Liver (tissue), 9 donors: ENCODE data around the gene CASTOR1. TPM values are rescaled to one million over a fixed set of nuclear protein-coding genes. Genes with fewer than 3 reads are reported as not detected.

Source experiments
- DNase-seq: peaks from one replicate; pipeline ENCODE4 v3.0.0-alpha.2; 2017; ENCODE audit warnings: low spot score
- H3K27ac ChIP-seq, 2 donors: one replicate each; pipeline ENCODE4 v1.7.0; 2013; ENCODE audit warnings: inconsistent platforms in 2 of 2, low read length in 2 of 2, control low read depth in 1 of 2, low read depth in 1 of 2, mild to moderate bottlenecking in 1 of 2
- H3K27me3 ChIP-seq, 4 donors: one replicate each; pipeline versions ENCODE4 v1.6.1 to v1.7.0; 2013; ENCODE audit warnings: low read length in 3 of 4, inconsistent platforms in 1 of 4, mild to moderate bottlenecking in 1 of 4, moderate library complexity in 1 of 4; ENCODE audit not compliant: control insufficient read depth in 4 of 4, insufficient read depth in 4 of 4
- H3K36me3 ChIP-seq, 4 donors: one replicate each; pipeline versions ENCODE4 v1.6.1 to v1.7.0; 2013; ENCODE audit warnings: low read length in 3 of 4, mild to moderate bottlenecking in 3 of 4, low read depth in 1 of 4, moderate library complexity in 1 of 4; ENCODE audit not compliant: control insufficient read depth in 4 of 4, insufficient read depth in 3 of 4
- H3K4me1 ChIP-seq, 4 donors: one replicate each; pipeline versions ENCODE4 v1.6.1 to v1.7.0; 2013; ENCODE audit warnings: low read length in 3 of 4, mild to moderate bottlenecking in 3 of 4, moderate library complexity in 1 of 4; ENCODE audit not compliant: control insufficient read depth in 4 of 4, insufficient read depth in 4 of 4
- H3K4me3 ChIP-seq, 3 donors: one replicate each; pipeline versions ENCODE4 v1.6.1 to v1.7.0; 2013; ENCODE audit warnings: low read length in 3 of 3, control low read depth in 1 of 3, low read depth in 1 of 3, mild to moderate bottlenecking in 1 of 3
- H3K9ac ChIP-seq, 2 donors: one replicate each; pipeline ENCODE4 v1.7.0; 2013; ENCODE audit warnings: low read length in 2 of 2, mild to moderate bottlenecking in 2 of 2, moderate library complexity in 2 of 2, control low read depth in 1 of 2, low read depth in 1 of 2
- H3K9me3 ChIP-seq, 4 donors: one replicate each; pipeline versions ENCODE4 v1.6.1 to v1.7.0; 2013; ENCODE audit warnings: low read length in 3 of 4; ENCODE audit not compliant: control insufficient read depth in 4 of 4
- CTCF ChIP-seq: fragments of 150-350 bp; IDR thresholded peaks from 2 replicates; pipeline ENCODE4 v1.5.1; 2017; ENCODE audit warnings: improper control_type of control experiment, low read depth, low read length; ENCODE audit not compliant: missing input control
- EGR1 ChIP-seq, 2 donors: IDR thresholded peaks; 2 replicates each; pipeline ENCODE4 v1.6.1; 2016 to 2018; ENCODE audit warnings: antibody characterized with exemption in 2 of 2, low read depth in 2 of 2
- FOXA1 ChIP-seq: IDR thresholded peaks from 2 replicates; pipeline ENCODE4 v1.6.1; 2016; ENCODE audit warnings: antibody characterized with exemption
- FOXA2 ChIP-seq: IDR thresholded peaks from 2 replicates; pipeline ENCODE4 v1.6.1; 2016; ENCODE audit warnings: antibody characterized with exemption
- GABPA ChIP-seq, 2 donors: IDR thresholded peaks in 1 of 2; conservative IDR thresholded peaks in 1 of 2; 2 replicates each; pipeline ENCODE4 v1.6.1; 2016; ENCODE audit warnings: antibody characterized with exemption in 2 of 2, mild to moderate bottlenecking in 1 of 2, moderate library complexity in 1 of 2
- HNF4A ChIP-seq, 2 donors: conservative IDR thresholded peaks; 2 replicates each; pipeline ENCODE4 v1.6.1; 2016; ENCODE audit warnings: antibody characterized with exemption in 2 of 2, mild to moderate bottlenecking in 2 of 2
- HNF4G ChIP-seq: IDR thresholded peaks from 2 replicates; pipeline ENCODE4 v1.6.1; 2016; ENCODE audit warnings: antibody characterized with exemption
- JUND ChIP-seq, 2 donors: IDR thresholded peaks; 2 replicates each; pipeline ENCODE4 v1.6.1; 2016; ENCODE audit warnings: antibody characterized with exemption in 2 of 2
- MAX ChIP-seq: IDR thresholded peaks from 2 replicates; pipeline ENCODE4 v1.6.1; 2016; ENCODE audit warnings: antibody characterized with exemption
- NR2F2 ChIP-seq: IDR thresholded peaks from 2 replicates; pipeline ENCODE4 v1.6.1; 2016; ENCODE audit warnings: antibody characterized with exemption
- RAD21 ChIP-seq, 2 donors: IDR thresholded peaks; 2 replicates each; pipeline ENCODE4 v1.6.1; 2016; ENCODE audit warnings: antibody characterized with exemption in 2 of 2, mild to moderate bottlenecking in 2 of 2
- REST ChIP-seq: IDR thresholded peaks from 2 replicates; pipeline ENCODE4 v1.6.1; 2016; ENCODE audit warnings: antibody characterized with exemption, mild to moderate bottlenecking
- RXRA ChIP-seq, 2 donors: IDR thresholded peaks; 2 replicates each; pipeline ENCODE4 v1.6.1; 2017 to 2018; ENCODE audit warnings: antibody characterized with exemption in 2 of 2, mild to moderate bottlenecking in 1 of 2
- SP1 ChIP-seq: IDR thresholded peaks from 2 replicates; pipeline ENCODE4 v1.6.1; 2018; ENCODE audit warnings: antibody characterized with exemption, mild to moderate bottlenecking
- TAF1 ChIP-seq: conservative IDR thresholded peaks from 2 replicates; pipeline ENCODE4 v1.6.1; 2016; ENCODE audit warnings: antibody characterized with exemption, mild to moderate bottlenecking
- YY1 ChIP-seq: IDR thresholded peaks from 2 replicates; pipeline ENCODE4 v1.6.1; 2016; ENCODE audit warnings: antibody characterized with exemption, mild to moderate bottlenecking
- WGBS: extraction: QIAGEN DNeasy Blood & Tissue Kit; methylation state at CpG from one replicate; pipeline ENCODE4 v1.1.7; 2013; 5-methylcytosine and 5-hydroxymethylcytosine counted together
- polyA plus RNA-seq, 2 donors: library from polyadenylated mRNA; stranded (reverse) in 1 of 2; unstranded in 1 of 2; fragments of 200-250 nt in 1 of 2; fragments of >200 nt in 1 of 2; fragmentation: Nextera tagmentation in 1 of 2; extraction: Ambion mirVana in 1 of 2; gene quantifications; one replicate each; pipeline versions ENCODE4 v1.2.1 to v1.2.3, GENCODE V29; 2013 to 2015
- total RNA-seq, 2 donors: library from RNA; depleted of rRNA; stranded (reverse); fragments of >200 nt; gene quantifications; one replicate each; pipeline ENCODE4 v1.2.3, GENCODE V29; 2014
- TF ChIP-seq, protein P1 (sequence below): IDR thresholded peaks from 2 replicates; pipeline ENCODE4 v1.6.1; 2016; ENCODE audit warnings: antibody characterized with exemption
- TF ChIP-seq, protein P2 (sequence below): IDR thresholded peaks from 2 replicates; pipeline ENCODE4 v1.6.1; 2016; ENCODE audit warnings: antibody characterized with exemption
- donor health status: healthy.
- donor health status: healthy.
- donor health status: healthy.
- donor health status: healthy.
- donor health status: healthy.

The CASTOR1 gene
- total and polyA plus RNA-seq, 4 donors, result 1.8 to 5.4 (median 2.4) TPM

- Histone ChIP-seq H3K27me3 (peaks cover 0 to 7% (median 2%) of the 10 kb centered on the region in 4 donors), H3K36me3 (no peaks in the 10 kb centered on the region), H3K4me3 (no peak overlapping the region), H3K9ac (no peak overlapping the region), H3K9me3 (no peaks in the 10 kb centered on the region), H3K27ac (no peak overlapping the region), H3K4me1 (peaks cover 3 to 23% (median 13%) of the 10 kb centered on the region in 4 donors)
- TF ChIP-seq HNF4A (conservative IDR thresholded peaks at IDR 0.05) (no peak), FOXA2 (no peak), FOXA1 (no peak), EGR1 (IDR thresholded peaks at IDR 0.05; ENCODE audit: low read depth in 2 of 2) (no peak), RXRA (IDR thresholded peaks at IDR 0.05) (no peak)
- DNase-seq, result no peak
- 78% methylated on average over 6 of the region's 6 CpGs for WGBS
Observed at GRCh38 chr22:30248484-30248883, 40.8 kb downstream of the CASTOR1 start.

GRCh38 chr22:30247974-30248373 is 41.3 kb downstream of the CASTOR1 start:
- peaks cover 0 to 7% (median 2%) of the 10 kb centered on the region in 4 donors for H3K27me3 ChIP-seq
- H3K4me1 ChIP-seq, result peaks cover 3 to 22% (median 13%) of the 10 kb centered on the region in 4 donors
- H3K36me3 ChIP-seq, result no peaks in the 10 kb centered on the region
- H3K9me3 ChIP-seq, result no peaks in the 10 kb centered on the region
- no peak overlapping the region for H3K9ac ChIP-seq
- 68% methylated on average over 12 of the region's 12 CpGs for WGBS
- DNase-seq, result no peak
- H3K27ac ChIP-seq, result no peak overlapping the region
- H3K4me3 ChIP-seq, result no peak overlapping the region
- TF ChIP-seq EGR1 (IDR thresholded peaks at IDR 0.05; ENCODE audit: low read depth in 2 of 2), result no peak
- TF ChIP-seq, protein P1, sequence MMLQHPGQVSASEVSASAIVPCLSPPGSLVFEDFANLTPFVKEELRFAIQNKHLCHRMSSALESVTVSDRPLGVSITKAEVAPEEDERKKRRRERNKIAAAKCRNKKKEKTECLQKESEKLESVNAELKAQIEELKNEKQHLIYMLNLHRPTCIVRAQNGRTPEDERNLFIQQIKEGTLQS, result no peak
- TF ChIP-seq CTCF, result no peak
- TF ChIP-seq GABPA (IDR thresholded peaks at IDR 0.05 in 1 of 2, conservative IDR thresholded peaks at IDR 0.05 in 1 of 2), result no peak
- TF ChIP-seq HNF4A (conservative IDR thresholded peaks at IDR 0.05), result no peak
- no peak for TF ChIP-seq MAX
- TF ChIP-seq NR2F2, result no peak
- TF ChIP-seq SP1, result no peak
- no peak for TF ChIP-seq RXRA (IDR thresholded peaks at IDR 0.05)
- no peak for TF ChIP-seq REST
- no peak for TF ChIP-seq JUND (IDR thresholded peaks at IDR 0.05)
- TF ChIP-seq TAF1, result no peak
- TF ChIP-seq FOXA2, result no peak
- TF ChIP-seq YY1, result no peak
- TF ChIP-seq, protein P2, sequence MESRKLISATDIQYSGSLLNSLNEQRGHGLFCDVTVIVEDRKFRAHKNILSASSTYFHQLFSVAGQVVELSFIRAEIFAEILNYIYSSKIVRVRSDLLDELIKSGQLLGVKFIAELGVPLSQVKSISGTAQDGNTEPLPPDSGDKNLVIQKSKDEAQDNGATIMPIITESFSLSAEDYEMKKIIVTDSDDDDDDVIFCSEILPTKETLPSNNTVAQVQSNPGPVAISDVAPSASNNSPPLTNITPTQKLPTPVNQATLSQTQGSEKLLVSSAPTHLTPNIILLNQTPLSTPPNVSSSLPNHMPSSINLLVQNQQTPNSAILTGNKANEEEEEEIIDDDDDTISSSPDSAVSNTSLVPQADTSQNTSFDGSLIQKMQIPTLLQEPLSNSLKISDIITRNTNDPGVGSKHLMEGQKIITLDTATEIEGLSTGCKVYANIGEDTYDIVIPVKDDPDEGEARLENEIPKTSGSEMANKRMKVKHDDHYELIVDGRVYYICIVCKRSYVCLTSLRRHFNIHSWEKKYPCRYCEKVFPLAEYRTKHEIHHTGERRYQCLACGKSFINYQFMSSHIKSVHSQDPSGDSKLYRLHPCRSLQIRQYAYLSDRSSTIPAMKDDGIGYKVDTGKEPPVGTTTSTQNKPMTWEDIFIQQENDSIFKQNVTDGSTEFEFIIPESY, result no peak
- TF ChIP-seq RAD21 (IDR thresholded peaks at IDR 0.05), result no peak
- no peak for TF ChIP-seq FOXA1
- TF ChIP-seq HNF4G, result no peak
